ENCODE results near the gene TINCR.

DNA sequence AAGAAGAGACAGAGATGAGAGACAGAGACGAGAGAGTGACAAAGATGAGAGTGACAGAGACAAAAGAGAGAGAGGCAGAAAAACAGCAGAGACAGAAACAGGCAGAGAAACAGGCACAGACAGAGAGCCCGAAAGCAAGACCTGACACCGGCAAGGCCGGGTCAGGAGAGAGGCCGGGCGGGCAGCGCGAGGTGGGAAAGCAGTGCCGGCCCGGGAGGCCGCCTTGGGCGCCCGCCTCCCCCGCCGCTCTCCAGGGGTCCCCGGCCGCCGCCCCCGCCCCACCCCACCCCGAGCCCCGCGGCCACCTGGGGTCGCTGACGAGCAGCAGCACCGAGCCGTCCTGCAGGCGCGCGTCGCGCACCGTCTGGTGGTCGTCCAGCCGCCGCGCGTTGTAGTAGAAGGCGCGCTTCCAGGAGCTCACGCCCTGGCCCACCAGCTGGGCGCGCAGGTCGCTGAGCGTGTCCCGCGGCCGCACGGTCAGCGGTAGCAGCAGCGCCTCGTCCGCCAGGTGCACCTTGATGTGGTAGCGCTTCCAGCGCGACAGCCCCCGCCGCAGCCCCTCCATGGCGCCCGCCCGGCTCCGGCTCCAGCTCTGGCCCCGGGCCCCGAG is at the start of gene TINCR:
- TF ChIP-seq POLR2A (IDR thresholded peaks at IDR 0.05): no peak
- TF ChIP-seq, protein P1, sequence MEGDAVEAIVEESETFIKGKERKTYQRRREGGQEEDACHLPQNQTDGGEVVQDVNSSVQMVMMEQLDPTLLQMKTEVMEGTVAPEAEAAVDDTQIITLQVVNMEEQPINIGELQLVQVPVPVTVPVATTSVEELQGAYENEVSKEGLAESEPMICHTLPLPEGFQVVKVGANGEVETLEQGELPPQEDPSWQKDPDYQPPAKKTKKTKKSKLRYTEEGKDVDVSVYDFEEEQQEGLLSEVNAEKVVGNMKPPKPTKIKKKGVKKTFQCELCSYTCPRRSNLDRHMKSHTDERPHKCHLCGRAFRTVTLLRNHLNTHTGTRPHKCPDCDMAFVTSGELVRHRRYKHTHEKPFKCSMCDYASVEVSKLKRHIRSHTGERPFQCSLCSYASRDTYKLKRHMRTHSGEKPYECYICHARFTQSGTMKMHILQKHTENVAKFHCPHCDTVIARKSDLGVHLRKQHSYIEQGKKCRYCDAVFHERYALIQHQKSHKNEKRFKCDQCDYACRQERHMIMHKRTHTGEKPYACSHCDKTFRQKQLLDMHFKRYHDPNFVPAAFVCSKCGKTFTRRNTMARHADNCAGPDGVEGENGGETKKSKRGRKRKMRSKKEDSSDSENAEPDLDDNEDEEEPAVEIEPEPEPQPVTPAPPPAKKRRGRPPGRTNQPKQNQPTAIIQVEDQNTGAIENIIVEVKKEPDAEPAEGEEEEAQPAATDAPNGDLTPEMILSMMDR (IDR thresholded peaks at IDR 0.05): no peak

Measured in right lobe of liver (tissue), 4 donors.